Measurements from ENCODE around the gene KDM5C.

Gene KDM5C

DNA sequence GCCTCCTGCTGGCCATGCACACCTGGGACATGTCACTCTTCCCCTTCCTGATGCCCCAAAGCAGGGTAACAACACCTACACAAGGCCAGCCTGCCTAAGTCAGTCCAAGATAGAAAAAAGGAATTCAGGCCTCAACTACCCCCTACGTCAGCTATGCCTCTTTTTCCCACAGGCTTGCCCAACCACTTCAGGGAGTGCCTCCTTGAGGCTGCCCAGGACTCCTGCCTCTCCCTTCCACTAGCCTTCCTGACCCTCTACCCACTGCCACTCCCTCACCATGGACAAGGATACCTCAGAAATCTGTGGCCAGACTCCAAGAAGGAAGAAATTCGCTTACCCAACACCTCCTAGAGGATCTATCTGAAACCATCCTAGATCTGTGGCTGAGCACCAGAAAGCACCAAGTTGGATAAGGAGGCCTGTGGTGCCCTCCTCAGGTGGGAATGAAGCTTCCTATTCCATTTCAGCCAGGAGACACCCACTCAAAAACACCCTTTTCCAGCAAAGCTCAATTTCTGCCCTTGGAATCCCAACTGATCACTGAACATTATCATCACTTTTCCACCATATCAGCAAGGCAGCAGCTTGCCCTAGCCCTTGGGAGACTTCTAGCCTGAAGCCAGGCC lies 1.8 kb downstream of the KDM5C start:
- H3K27ac ChIP-seq: no peak overlapping the region
- TF ChIP-seq, protein P1, sequence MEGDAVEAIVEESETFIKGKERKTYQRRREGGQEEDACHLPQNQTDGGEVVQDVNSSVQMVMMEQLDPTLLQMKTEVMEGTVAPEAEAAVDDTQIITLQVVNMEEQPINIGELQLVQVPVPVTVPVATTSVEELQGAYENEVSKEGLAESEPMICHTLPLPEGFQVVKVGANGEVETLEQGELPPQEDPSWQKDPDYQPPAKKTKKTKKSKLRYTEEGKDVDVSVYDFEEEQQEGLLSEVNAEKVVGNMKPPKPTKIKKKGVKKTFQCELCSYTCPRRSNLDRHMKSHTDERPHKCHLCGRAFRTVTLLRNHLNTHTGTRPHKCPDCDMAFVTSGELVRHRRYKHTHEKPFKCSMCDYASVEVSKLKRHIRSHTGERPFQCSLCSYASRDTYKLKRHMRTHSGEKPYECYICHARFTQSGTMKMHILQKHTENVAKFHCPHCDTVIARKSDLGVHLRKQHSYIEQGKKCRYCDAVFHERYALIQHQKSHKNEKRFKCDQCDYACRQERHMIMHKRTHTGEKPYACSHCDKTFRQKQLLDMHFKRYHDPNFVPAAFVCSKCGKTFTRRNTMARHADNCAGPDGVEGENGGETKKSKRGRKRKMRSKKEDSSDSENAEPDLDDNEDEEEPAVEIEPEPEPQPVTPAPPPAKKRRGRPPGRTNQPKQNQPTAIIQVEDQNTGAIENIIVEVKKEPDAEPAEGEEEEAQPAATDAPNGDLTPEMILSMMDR (conservative IDR thresholded peaks at IDR 0.05): 0 out of 2 replicates have a peak, but pooled peaks have one; percentile 6

DNA sequence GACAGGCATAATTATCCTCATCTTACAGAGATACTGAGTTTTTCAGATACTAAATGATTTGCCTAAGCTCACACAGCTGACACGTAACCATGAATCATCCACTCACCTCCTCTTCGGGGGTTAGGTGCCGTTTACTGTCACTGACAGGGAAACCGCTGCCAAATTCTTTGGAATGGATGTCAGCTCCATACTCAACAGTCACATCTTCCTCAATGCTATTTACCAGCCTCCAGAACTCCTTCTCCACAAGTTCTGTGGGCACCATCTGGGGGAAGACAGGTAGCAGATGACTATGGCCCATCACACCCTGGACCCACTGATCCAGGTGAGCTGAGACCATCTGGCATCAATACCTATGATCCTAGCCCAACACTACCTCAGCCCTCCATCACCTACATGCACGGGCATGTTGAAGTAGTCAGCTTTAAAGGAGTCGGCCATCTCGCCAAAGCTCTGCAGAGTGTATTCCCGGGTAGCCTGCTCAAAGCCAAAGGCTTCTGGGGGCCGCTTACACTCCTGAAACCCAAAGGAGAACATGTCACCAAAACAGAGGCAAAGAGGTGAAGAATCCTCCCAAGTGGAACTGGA lies 13.5 kb downstream of the KDM5C start:
- H3K27ac ChIP-seq: no peak overlapping the region
- TF ChIP-seq, protein P1 (conservative IDR thresholded peaks at IDR 0.05): no peak

DNA sequence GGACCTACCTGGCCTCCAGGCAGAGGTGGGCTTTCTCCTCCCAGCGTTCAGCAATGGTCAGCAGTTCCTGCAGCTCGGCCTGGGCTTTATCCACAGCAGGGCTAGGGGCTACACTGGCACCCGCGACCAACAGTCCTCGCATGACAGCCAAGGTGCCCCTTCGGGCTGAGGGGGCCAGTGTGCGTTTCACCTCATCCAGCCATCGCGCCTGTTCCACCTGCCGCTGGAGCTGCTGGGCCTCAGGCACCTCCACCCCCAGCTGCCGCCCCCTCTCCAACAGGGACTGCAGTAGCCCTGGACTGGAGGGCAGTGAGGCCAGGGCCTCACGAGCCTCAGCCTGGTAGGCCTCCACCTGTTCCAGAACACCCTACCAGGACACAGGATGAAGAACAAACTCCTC lies 28.3 kb downstream of the KDM5C start:
- H3K27ac ChIP-seq: no peak overlapping the region
- TF ChIP-seq, protein P1 (conservative IDR thresholded peaks at IDR 0.05): no peak

DNA sequence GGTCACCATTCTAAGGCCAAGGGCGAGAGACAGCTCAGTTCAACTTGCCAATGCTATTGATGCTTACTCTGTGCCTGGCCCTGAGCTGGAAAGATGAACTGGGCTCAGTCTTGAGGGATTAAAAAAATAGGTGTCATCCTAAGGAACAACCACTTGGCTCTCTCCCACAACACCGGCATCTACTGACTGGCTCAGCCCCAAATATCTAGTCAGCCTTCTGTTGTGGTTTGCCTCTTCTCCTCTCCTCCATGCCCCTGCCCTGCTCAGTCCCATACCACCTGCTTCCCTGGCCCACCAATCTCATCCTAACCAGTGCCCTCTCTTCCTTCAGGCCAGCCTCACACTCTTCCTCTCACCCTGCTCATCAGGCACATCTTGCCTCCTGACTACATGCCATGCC lies 29.6 kb downstream of the KDM5C start:
- no peak overlapping the region for H3K27ac ChIP-seq
- TF ChIP-seq, protein P1 (conservative IDR thresholded peaks at IDR 0.05): no peak

DNA sequence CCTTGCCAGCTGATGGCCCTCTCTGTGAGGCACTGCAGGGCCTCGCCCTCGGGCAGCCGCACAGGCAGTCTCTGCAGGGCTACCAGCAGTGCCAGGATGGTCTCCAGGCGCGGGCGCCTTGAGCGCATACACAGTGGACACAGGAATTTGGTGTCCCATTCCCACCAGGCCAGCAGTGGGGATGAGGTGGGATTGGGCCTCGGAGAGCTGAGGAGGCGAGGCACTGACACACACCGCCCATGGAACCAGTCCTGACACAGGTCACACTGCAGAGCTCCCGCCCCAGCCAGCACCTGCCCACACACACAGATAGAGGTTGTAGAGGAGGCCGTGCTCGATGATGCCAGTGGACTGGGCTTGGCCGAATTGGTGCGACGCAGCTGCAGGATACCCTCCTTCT lies 30.7 kb downstream of the KDM5C start:
- TF ChIP-seq, protein P1 (conservative IDR thresholded peaks at IDR 0.05): no peak
- no peak overlapping the region for H3K27ac ChIP-seq

DNA sequence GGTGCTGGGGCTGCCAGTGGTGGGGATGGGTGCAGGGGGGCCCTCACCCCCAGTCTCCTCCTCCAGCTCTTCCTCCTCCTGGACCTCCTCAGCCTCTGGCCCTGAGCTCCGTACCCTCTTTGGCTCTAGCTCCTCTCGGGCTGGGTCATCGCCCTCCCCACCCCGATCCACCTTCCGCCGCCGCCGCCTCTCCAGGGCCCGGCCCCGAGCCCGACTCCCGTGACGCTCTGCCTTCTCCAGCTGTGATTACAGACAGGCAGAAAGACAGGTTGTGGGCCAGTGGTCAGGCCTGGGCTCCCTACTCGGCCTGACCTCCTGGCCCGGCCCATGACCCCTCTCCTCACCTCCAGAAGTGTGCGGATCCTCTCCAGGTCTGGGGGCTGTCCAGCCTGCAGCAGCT lies 31.9 kb downstream of the KDM5C start:
- H3K27ac ChIP-seq: no peak overlapping the region
- TF ChIP-seq, protein P1 (conservative IDR thresholded peaks at IDR 0.05): no peak

DNA sequence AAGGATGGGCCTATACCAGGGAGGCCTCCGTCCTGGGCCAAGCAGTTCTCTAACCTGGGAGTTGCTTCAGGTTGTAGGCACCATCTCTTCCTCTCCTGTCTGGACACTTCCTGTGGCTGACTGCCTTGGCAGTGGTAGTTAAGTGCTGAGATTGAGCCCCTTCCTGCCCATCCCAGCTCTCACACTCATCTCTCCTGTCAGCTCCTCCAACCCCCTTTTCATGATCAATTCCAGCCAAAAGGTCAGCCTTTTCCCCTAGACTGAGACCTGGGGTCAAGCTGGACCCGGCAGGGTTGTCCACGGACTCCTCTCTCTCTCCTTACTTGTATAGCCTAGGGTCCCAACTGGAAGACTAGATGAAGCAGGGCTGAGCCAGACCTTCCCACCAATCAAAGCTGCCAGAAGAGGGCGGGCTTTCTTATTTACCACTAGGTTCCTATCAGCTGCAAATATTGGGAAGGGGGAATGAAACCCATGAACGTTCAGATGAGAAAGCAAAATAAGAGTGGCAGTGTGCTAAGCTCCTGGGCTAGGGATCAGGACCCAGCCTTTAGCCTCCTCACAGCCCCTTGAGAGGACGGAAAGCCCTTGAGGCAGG lies 34.5 kb downstream of the KDM5C start:
- TF ChIP-seq, protein P1 (conservative IDR thresholded peaks at IDR 0.05): no peak
- H3K27ac ChIP-seq: no peak overlapping the region
